Karpas-422 (cell line): ENCODE data around the gene ZBTB7C. TPM values are rescaled to one million over a fixed set of nuclear protein-coding genes. Genes with fewer than 3 reads are reported as not detected.

Experiments
- DNase-seq: peaks from one replicate; pipeline ENCODE4 v3.0.0-alpha.2; 2015
- H2AFZ ChIP-seq: fragments of 200-600 bp; sonication (generic); 2 replicates; pipeline ENCODE4 v1.6.1; 2014; ENCODE audit warnings: antibody characterized with exemption, low read length, mixed read lengths
- H3K27ac ChIP-seq: fragments of 200-600 bp; sonication (generic); 2 replicates; pipeline ENCODE4 v1.5.1; 2014; ENCODE audit warnings: mild to moderate bottlenecking, low read length, moderate library complexity
- H3K27me3 ChIP-seq: fragments of 200-600 bp; sonication (generic); 2 replicates; pipeline ENCODE4 v1.6.1; 2014; ENCODE audit warnings: low read length, mixed read lengths
- H3K36me3 ChIP-seq: fragments of 200-600 bp; sonication (generic); 2 replicates; pipeline ENCODE4 v1.6.1; 2014; ENCODE audit warnings: low read length, mixed read lengths; ENCODE audit not compliant: insufficient read depth
- H3K4me1 ChIP-seq: fragments of 200-600 bp; sonication (generic); 2 replicates; pipeline ENCODE4 v1.6.1; 2014; ENCODE audit warnings: mild to moderate bottlenecking, low read length, mixed read lengths
- H3K4me2 ChIP-seq: fragments of 200-600 bp; sonication (generic); 2 replicates; pipeline ENCODE4 v1.6.1; 2014; ENCODE audit warnings: low read length, low read depth, mild to moderate bottlenecking; ENCODE audit not compliant: poor library complexity, severe bottlenecking
- H3K4me3 ChIP-seq: fragments of 200-600 bp; sonication (generic); 2 replicates; pipeline ENCODE4 v1.5.1; 2014; ENCODE audit warnings: mild to moderate bottlenecking, antibody characterized with exemption, low read length, mixed read lengths
- H3K79me2 ChIP-seq: fragments of 200-600 bp; sonication (generic); 2 replicates; pipeline ENCODE4 v1.6.1; 2014; ENCODE audit warnings: mild to moderate bottlenecking, low read length, mixed read lengths
- H3K9ac ChIP-seq: fragments of 200-600 bp; sonication (generic); 2 replicates; pipeline ENCODE4 v1.6.0; 2014; ENCODE audit warnings: low read length
- H3K9me2 ChIP-seq: fragments of 200-600 bp; sonication (generic), shearing (Covaris generic); replicated peaks from 2 replicates; pipeline ENCODE4 v1.6.0; 2014; ENCODE audit warnings: mild to moderate bottlenecking, low read length, moderate library complexity; ENCODE audit not compliant: insufficient read depth
- H3K9me3 ChIP-seq: fragments of 300-700, 200-600 bp; sonication (generic); 2 replicates; pipeline ENCODE4 v1.6.1; 2014; ENCODE audit warnings: low read length, mixed read lengths
- H4K20me1 ChIP-seq: fragments of 200-600 bp; sonication (generic); 2 replicates; pipeline ENCODE4 v1.6.1; 2014; ENCODE audit warnings: mild to moderate bottlenecking, antibody characterized with exemption, low read length, low read depth; ENCODE audit not compliant: insufficient read depth
- total RNA-seq: library from RNA; depleted of rRNA; stranded (reverse); fragments of >200 nt; shearing (Covaris generic); gene quantifications from 2 replicates; pipeline ENCODE4 v1.2.3, GENCODE V29; 2014; ENCODE audit warnings: low replicate concordance

Gene ZBTB7C
- total RNA-seq, 1 experiment from 2014 or later: not detected

DNA sequence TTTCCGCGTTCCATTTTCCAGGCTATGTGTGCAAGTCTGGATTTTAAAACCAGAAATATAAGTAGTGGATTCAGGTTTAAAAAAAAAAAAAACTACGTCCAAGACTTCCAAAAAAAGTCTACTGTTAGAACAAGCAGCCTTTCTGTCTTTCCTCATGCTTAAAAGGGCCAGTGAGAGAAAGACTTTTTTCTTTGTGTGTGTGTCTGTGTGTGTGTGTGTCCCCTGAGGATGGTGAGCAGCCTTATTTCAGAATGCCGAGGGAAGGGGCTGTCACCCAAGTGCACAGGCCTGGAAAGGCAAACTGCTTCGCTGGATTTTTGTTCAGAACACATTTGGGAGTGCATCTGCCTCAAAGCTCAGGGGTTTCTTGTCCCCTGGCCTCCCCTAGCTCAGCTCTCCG, 98.8 kb downstream of the ZBTB7C start:
- Histone ChIP-seq H3K27me3 (no peaks in the 10 kb centered on the region), H3K9ac (no peak overlapping the region), H3K4me1 (no peaks in the 10 kb centered on the region), H4K20me1 (no peaks in the 10 kb centered on the region), H3K9me2 (no peaks in the 10 kb centered on the region), H3K9me3 (no peaks in the 10 kb centered on the region), H3K36me3 (no peaks in the 10 kb centered on the region), H3K4me2 (no peak overlapping the region), H3K79me2 (no peaks in the 10 kb centered on the region), H2AFZ (no peak overlapping the region), H3K27ac (no peak overlapping the region), H3K4me3 (no peak overlapping the region)
- DNase-seq: no peak

DNA sequence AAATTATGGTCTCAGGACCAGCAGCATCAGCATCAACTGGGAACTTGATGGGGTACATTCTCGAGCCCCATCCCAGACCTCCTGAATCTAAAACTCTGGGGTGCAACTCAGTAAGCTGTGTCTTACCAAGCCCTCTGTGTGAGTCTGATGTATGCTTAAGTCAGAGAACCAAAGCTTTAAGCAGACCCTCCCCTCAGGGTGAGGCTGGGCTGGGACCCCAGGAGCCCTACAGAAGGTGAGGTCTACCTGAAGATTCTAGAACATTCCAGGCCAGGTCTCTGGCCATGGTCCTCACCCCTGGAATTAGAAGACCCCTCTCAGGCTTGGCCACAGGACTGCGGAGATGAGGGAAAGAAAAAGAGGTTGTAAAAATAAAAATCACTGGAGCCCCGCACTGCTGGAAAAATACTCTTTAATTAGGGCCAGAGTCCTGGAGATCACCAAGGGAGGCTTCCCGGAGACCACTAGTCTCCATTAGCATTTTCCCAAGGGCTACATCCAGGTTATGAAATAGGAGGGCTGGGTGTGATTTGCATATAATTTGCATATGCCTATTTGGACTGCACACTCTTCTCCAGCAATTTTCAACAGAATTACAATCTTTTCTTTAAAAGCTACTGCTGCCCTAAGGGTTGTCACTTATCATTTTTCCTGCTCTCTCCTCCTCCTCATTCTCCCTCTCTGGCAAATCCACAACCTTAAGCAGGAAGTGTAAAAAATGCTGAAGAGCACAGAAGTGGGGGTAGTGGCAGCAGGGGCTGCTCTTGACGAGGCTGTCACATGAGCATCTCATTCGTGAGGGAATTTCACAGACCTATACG, 100.2 kb downstream of the ZBTB7C start:
- no peak overlapping the region for H2AFZ ChIP-seq
- no peaks in the 10 kb centered on the region for H3K9me3 ChIP-seq

DNA sequence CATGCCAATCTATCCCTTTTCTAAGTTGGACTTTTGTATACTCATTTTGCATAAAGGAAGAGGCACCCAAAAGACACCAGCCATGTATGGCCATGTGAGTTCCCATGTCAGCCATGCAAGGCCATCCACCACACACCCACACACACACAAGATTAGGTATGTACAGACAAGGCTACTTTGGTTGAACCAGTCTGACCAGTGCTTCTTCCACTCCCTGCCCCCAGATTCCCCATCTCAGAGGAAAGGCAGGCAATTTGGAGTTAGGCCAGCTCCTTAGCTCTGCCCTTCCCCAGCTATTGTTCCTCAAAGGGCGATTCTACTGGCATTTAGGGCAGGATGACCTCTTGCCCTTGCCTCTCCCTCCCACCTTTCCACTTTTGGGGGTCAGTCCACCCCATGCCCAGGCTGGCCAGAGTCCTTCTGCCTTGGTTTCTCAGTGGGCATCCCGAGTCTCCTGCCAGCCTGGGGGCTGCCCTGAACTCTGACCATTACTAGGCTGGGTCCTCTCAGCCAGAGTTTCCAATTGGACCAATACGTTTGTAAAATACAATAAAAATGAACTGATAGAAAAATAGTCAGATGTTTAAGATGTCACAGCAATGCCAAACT, 101.1 kb downstream of the ZBTB7C start:
- Histone ChIP-seq H3K9ac (no peak overlapping the region), H3K27ac (no peak overlapping the region), H3K4me2 (no peak overlapping the region), H3K79me2 (no peaks in the 10 kb centered on the region), H3K4me3 (no peak overlapping the region), H2AFZ (no peak overlapping the region), H3K36me3 (no peaks in the 10 kb centered on the region), H4K20me1 (no peaks in the 10 kb centered on the region), H3K27me3 (no peaks in the 10 kb centered on the region), H3K9me2 (no peaks in the 10 kb centered on the region), H3K4me1 (no peaks in the 10 kb centered on the region), H3K9me3 (no peaks in the 10 kb centered on the region)
- no peak for DNase-seq

More for the DNA sequence above, 100.2 kb downstream of the ZBTB7C start:
- Histone ChIP-seq H3K79me2 (no peaks in the 10 kb centered on the region), H3K27me3 (no peaks in the 10 kb centered on the region), H3K27ac (no peak overlapping the region), H3K9me2 (no peaks in the 10 kb centered on the region), H3K4me3 (no peak overlapping the region), H3K36me3 (no peaks in the 10 kb centered on the region), H4K20me1 (no peaks in the 10 kb centered on the region), H3K4me1 (no peaks in the 10 kb centered on the region), H3K9ac (no peak overlapping the region), H3K4me2 (no peak overlapping the region)
- DNase-seq: no peak

DNA sequence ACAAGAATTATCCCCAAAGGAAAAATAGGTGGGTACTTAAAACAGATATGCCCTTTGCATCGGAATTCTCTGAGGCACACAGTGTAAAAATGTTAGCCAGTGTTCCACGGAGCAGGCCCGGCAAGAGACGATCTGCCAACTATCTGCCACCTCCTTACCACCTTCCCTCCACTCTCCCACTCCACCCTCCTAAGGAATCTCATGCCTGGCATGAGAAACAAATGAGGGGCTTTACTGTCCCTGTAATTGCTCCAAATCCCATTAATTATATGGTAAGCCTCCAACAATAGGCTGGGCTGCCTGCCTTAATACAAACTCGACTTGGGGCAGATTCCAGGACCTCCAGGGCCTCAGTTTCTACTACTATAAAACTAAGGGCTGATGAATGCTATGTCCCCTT, 102.3 kb downstream of the ZBTB7C start:
- DNase-seq: no peak
- no peaks in the 10 kb centered on the region for H3K36me3 ChIP-seq
- no peak overlapping the region for H2AFZ ChIP-seq
- no peaks in the 10 kb centered on the region for H3K4me1 ChIP-seq
- no peaks in the 10 kb centered on the region for H4K20me1 ChIP-seq
- no peak overlapping the region for H3K4me2 ChIP-seq
- no peak overlapping the region for H3K4me3 ChIP-seq
- no peaks in the 10 kb centered on the region for H3K27me3 ChIP-seq
- no peak overlapping the region for H3K9ac ChIP-seq
- H3K27ac ChIP-seq: no peak overlapping the region
- no peaks in the 10 kb centered on the region for H3K9me3 ChIP-seq
- no peaks in the 10 kb centered on the region for H3K9me2 ChIP-seq
- H3K79me2 ChIP-seq: no peaks in the 10 kb centered on the region

DNA sequence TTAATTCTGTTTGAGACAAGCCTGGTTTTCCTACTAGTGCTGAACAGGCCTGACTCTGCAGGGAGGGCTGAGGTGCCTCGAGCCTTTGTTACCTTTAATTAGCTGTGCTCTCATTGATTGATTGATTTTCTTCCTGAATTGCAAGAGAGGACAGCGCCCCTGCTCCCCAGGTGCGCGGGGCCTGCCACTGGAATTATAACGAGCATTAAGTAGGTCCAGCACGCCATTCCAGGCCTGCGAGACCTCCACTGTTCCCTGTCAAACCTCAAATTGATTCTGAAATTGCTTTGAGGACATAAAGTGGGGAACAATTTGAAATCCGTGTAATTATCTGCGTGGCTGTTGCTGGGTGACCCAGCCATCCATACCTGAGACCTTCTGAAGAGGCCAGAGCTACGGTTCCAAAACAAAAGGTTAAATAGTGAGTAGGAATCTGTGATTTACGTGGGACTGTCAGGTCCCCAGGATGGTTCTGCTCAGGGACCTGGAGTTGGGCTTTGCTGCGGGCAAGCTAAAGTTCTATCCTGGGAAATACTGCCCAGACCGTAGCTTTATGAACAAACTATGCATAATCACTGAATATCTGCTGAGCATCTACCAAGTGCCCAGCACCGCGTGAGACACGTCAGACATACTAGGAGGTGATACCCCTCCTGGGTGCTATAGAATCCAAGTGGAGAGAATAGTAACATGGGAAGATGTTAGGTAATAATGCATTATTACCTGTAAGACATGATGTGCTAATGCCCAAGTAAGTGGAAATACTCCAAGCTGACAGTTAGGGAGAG, 104.1 kb downstream of the ZBTB7C start:
- Histone ChIP-seq H3K4me3 (no peak overlapping the region), H3K36me3 (no peaks in the 10 kb centered on the region), H4K20me1 (no peaks in the 10 kb centered on the region), H3K4me2 (no peak overlapping the region), H3K79me2 (no peaks in the 10 kb centered on the region), H3K9ac (no peak overlapping the region), H3K4me1 (peaks cover 6% of the 10 kb centered on the region; the same call in 1 of the 2 replicates), H3K9me2 (no peaks in the 10 kb centered on the region), H3K27me3 (no peaks in the 10 kb centered on the region), H3K9me3 (no peaks in the 10 kb centered on the region), H2AFZ (no peak overlapping the region), H3K27ac (no peak overlapping the region)
- no peak for DNase-seq

DNA sequence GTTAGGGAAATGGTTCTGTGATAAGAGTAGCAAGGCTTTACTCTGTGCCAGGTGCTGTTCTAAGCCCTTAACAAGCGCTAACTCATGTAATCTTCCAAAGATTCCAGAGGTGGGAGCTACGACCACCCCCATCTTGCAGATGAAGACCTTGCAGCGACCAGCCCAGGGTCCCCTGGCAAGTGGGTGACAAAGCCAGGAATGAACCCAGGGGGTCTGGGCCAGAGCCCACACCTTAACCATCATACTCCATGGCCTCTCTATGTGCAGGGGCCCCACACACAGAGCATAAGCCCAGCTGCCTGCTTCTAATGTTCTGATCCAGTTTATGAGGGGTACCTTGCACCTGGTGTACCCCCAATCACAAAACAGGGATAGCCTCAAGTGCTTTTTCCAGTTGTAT, 105.3 kb downstream of the ZBTB7C start:
- H3K9me2 ChIP-seq: no peaks in the 10 kb centered on the region
- no peak overlapping the region for H3K27ac ChIP-seq
- H3K4me1 ChIP-seq: peaks cover 7% of the 10 kb centered on the region; the same call in 1 of the 2 replicates
- no peak overlapping the region for H3K4me2 ChIP-seq
- no peak overlapping the region for H3K9ac ChIP-seq
- no peaks in the 10 kb centered on the region for H3K36me3 ChIP-seq
- no peak overlapping the region for H3K4me3 ChIP-seq
- no peaks in the 10 kb centered on the region for H3K79me2 ChIP-seq
- DNase-seq: no peak
- no peaks in the 10 kb centered on the region for H3K9me3 ChIP-seq
- no peaks in the 10 kb centered on the region for H4K20me1 ChIP-seq
- 0 out of 2 replicates have a peak, but pooled peaks cover 2% of the 10 kb centered on the region for H3K27me3 ChIP-seq
- H2AFZ ChIP-seq: no peak overlapping the region

DNA sequence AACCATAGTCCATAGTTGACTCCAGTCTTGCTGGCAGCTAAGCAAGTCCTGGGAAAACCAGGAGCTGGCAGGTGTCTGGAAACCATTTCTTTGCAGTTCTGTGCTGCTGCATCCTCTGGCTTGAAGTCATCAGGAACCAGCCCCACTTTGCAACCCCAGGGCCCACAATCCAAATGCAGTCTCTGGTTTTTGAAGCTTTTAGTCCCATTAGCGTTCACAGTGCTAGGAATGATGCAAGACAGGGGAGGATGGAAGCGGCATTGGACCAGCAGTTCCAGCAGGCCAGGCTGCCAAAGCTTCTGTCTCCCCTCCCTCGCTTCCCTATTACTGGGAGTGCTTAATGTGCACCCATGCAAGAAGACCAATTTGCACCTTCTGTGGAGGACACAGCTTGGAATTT, 106.4 kb downstream of the ZBTB7C start:
- no peak overlapping the region for H3K4me2 ChIP-seq
- 0 out of 2 replicates have a peak, but pooled peaks cover 2% of the 10 kb centered on the region for H3K27me3 ChIP-seq
- H3K36me3 ChIP-seq: no peaks in the 10 kb centered on the region
- DNase-seq: no peak
- no peak overlapping the region for H3K27ac ChIP-seq
- H3K4me1 ChIP-seq: peaks cover 7% of the 10 kb centered on the region; the same call in 1 of the 2 replicates
- no peaks in the 10 kb centered on the region for H4K20me1 ChIP-seq
- no peak overlapping the region for H3K9ac ChIP-seq
- no peaks in the 10 kb centered on the region for H3K9me3 ChIP-seq
- no peak overlapping the region for H2AFZ ChIP-seq
- H3K4me3 ChIP-seq: no peak overlapping the region
- no peaks in the 10 kb centered on the region for H3K9me2 ChIP-seq
- H3K79me2 ChIP-seq: no peaks in the 10 kb centered on the region

DNA sequence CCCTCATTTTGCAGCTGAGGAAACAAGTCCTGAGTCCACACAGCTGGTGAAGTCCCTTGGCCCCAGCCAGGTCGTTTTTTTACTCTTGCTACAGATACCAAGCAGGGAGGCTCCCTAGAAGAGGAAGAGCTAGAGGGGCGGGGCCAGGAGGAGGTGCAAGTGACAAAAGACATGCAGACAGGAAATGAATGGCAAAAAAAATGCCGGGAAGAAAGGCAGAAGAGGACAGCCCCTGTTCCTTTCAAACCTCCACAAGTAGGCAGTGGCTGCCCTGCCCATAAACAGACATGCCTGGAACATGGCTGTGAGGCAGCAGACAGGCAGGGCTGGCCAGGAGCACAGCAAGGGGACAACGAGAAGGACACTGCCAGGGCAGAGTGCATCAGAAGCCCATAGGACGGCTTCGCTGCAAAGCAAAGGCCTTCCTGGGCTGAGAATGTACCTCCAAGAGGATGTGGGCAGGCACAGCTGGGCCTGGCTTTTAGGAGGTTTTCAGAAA, 108.7 kb downstream of the ZBTB7C start:
- Histone ChIP-seq H3K9ac (no peak overlapping the region), H3K79me2 (no peaks in the 10 kb centered on the region), H3K4me2 (peak overlapping the region; percentile 53), H3K9me2 (no peaks in the 10 kb centered on the region), H3K27ac (no peak overlapping the region), H3K9me3 (no peaks in the 10 kb centered on the region), H3K4me1 (peaks cover 7% of the 10 kb centered on the region; the same call in 1 of the 2 replicates), H3K36me3 (no peaks in the 10 kb centered on the region), H3K4me3 (no peak overlapping the region), H3K27me3 (0 out of 2 replicates have a peak, but pooled peaks cover 2% of the 10 kb centered on the region), H4K20me1 (no peaks in the 10 kb centered on the region), H2AFZ (peak overlapping the region; percentile 83; the same call in 1 of the 2 replicates)
- peak; percentile 72 for DNase-seq
